K562 (cell line): Measurements from ENCODE around the gene ZNF778. TPM values are rescaled to one million over a fixed set of nuclear protein-coding genes. Genes with fewer than 3 reads are reported as not detected.

Source experiments
- DPF2 ChIP-seq: fragments of 450-650 bp; IDR thresholded peaks from 2 replicates; pipeline ENCODE4 v1.6.1; 2016
- EWSR1 ChIP-seq: fragments of 450-650 bp; IDR thresholded peaks from 2 replicates; pipeline ENCODE4 v1.6.1; 2018; ENCODE audit warnings: borderline replicate concordance, mild to moderate bottlenecking, low read depth, moderate library complexity; ENCODE audit not compliant: partially characterized antibody
- GABPB1 ChIP-seq: sonication (generic); formaldehyde crosslinking; IDR thresholded peaks from 2 replicates; pipeline ENCODE4 v1.8.0; 2022; ENCODE audit warnings: mild to moderate bottlenecking, missing genetic modification reagents
- HMG20A ChIP-seq: fragments of 450-650 bp; formaldehyde crosslinking; conservative IDR thresholded peaks from 2 replicates; pipeline ENCODE4 v1.4.0; 2020; ENCODE audit warnings: mild to moderate bottlenecking, mixed read lengths
- HOXB6 ChIP-seq: fragments of 250-450 bp; sonication (Bioruptor Pico); IDR thresholded peaks from 2 replicates; pipeline ENCODE4 v1.5.1; 2022; ENCODE audit warnings: mild to moderate bottlenecking, borderline replicate concordance
- KAT8 ChIP-seq: fragments of 450-650 bp; IDR thresholded peaks from 2 replicates; pipeline ENCODE4 v1.6.1; 2016; ENCODE audit warnings: low read depth, mild to moderate bottlenecking
- KLF13 ChIP-seq: fragments of 450-650 bp; IDR thresholded peaks from 2 replicates; pipeline ENCODE4 v1.6.1; 2016; ENCODE audit warnings: missing genetic modification characterization, low read depth, mild to moderate bottlenecking, missing compliant biosample characterization, moderate library complexity, borderline replicate concordance
- LCOR ChIP-seq: sonication (generic); formaldehyde crosslinking; IDR thresholded peaks from 2 replicates; pipeline ENCODE4 v1.8.0; 2022; ENCODE audit warnings: mild to moderate bottlenecking, missing genetic modification reagents
- PYGO2 ChIP-seq: fragments of 450-650 bp; IDR thresholded peaks from 2 replicates; pipeline ENCODE4 v1.6.1; 2016; ENCODE audit warnings: mild to moderate bottlenecking, missing genetic modification characterization, moderate library complexity, missing compliant biosample characterization
- RAD21 ChIP-seq, 2 experiments: fragments of 250-450 bp in 1 of 2; fragments of 450-650 bp in 1 of 2; sonication (Bioruptor Pico) in 1 of 2; formaldehyde crosslinking in 1 of 2; IDR thresholded peaks in 1 of 2; conservative IDR thresholded peaks in 1 of 2; 2 replicates each; pipeline versions ENCODE4 v1.4.0 to v1.8.0; 2020 to 2022; ENCODE audit warnings: mild to moderate bottlenecking in 2 of 2, moderate library complexity in 1 of 2
- TCF7 ChIP-seq: sonication (generic); IDR thresholded peaks from 2 replicates; pipeline ENCODE4 v1.6.1; 2016; ENCODE audit warnings: antibody characterized with exemption, borderline replicate concordance
- ZNF12 ChIP-seq: sonication (generic); formaldehyde crosslinking; IDR thresholded peaks from 2 replicates; pipeline ENCODE4 v1.4.0; 2020; ENCODE audit warnings: mild to moderate bottlenecking, missing genetic modification reagents
- ZNF384 ChIP-seq: IDR thresholded peaks from 2 replicates; pipeline ENCODE4 v1.6.1; 2012; ENCODE audit warnings: low read depth, low read length, improper control_type of control experiment
- ZNF507 ChIP-seq: conservative IDR thresholded peaks from 2 replicates; pipeline ENCODE4 v1.6.1; 2017; ENCODE audit warnings: missing genetic modification characterization, missing compliant biosample characterization
- ZNF830 ChIP-seq: fragments of 250-450 bp; sonication (Bioruptor Pico); IDR thresholded peaks from 2 replicates; pipeline ENCODE4 v1.5.0; 2021; ENCODE audit warnings: mild to moderate bottlenecking
- polyA plus RNA-seq, 8 experiments: library from polyadenylated mRNA; depleted of rRNA in 4 of 8; stranded (reverse) in 5 of 8; unstranded in 3 of 8; fragments of >200 nt; fragmentation: Nextera tagmentation in 2 of 8; fragmentation: Illumina TruSeq in 1 of 8; extraction: Ambion mirVana in 2 of 8; extraction: Trizol in 1 of 8; gene quantifications; 2 replicates each; pipeline versions ENCODE4 v1.2.1 to v1.2.3, GENCODE V29; 2011 to 2014; ENCODE audit warnings: inconsistent platforms in 1 of 8, missing spikeins in 1 of 8
- total RNA-seq, 7 experiments: library from RNA; depleted of rRNA in 6 of 7; stranded (reverse); fragments of >200 nt in 6 of 7; fragmentation: Illumina TruSeq in 2 of 7; extraction: Trizol in 2 of 7; gene quantifications; 2 replicates each; pipeline versions ENCODE4 v1.2.1 to v1.2.3, GENCODE V29; 2011 to 2021; ENCODE audit warnings: low replicate concordance in 1 of 7
- TF ChIP-seq, protein P1 (sequence below): fragments of 250-450 bp; sonication (Bioruptor Pico); IDR thresholded peaks from 2 replicates; pipeline ENCODE4 v1.4.0; 2020
- TF ChIP-seq, protein P2 (sequence below), 2 experiments: IDR thresholded peaks in 1 of 2; conservative IDR thresholded peaks in 1 of 2; 2 replicates each; pipeline ENCODE4 v1.6.1; 2016; ENCODE audit warnings: low read depth in 2 of 2, mild to moderate bottlenecking in 1 of 2, missing compliant biosample characterization in 1 of 2, missing genetic modification characterization in 1 of 2, moderate library complexity in 1 of 2

ZNF778 gene
- total and polyA plus RNA-seq, 9 of the 15 experiments (the other 6 are each of a cell fraction or from before 2014, with no cell fraction given), result 0.70 to 60.6 (median 7.5) TPM

DNA sequence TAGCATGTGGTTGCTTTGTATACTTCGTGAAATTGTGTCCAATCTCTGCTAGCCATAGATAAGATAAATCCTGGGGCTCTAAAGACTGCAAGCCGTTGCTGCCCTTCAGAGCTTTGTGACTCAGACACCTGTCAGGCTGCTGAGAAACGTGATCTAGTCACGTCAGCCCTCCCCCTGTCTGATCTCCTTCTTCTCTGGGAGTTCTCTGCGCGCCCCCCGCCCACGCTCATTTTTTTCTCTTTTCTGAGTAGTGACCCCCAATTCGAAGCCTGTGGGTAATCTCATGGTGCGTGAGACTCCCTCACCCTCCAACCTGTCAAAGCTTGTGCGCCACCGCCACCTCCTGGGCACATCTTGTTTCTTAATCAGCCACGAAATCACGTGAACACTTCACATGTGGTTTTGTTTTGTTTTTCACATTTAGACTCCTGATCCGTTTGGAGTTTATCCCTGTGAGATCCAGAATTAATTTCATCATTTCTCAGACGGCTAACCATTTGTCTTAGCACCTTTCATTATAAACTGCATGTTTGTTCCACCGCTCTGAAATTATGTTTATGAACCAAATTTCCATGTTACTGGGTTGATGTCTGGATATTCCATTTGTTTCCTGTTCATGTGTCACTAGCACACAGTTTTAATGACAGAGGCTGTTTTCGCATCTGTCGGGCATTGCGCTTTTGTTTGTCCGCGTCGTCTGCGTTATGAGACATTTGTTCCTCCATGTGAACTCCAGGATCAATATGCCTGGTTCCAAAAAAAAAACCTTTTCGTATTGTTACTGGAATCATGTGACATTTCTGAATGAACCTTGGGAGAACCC, 977 bp upstream of the ZNF778 start (continued):
- TF ChIP-seq ZNF384 (peak; percentile 52; the same call in 1 of the 2 replicates), KAT8 (no peak), ZNF12 (CRISPR knock-in tag) (no peak), GABPB1 (CRISPR knock-in tag) (peak; percentile 31; the same call in 1 of the 2 replicates), LCOR (CRISPR knock-in tag) (no peak), HMG20A (no peak), ZNF830 (no peak), PYGO2 (tag) (no peak), TCF7 (no peak), RAD21 (CRISPR knock-in tag; conservative IDR thresholded peaks at IDR 0.05 in 1 of 2, IDR thresholded peaks at IDR 0.05 in 1 of 2) (peak; percentile 75 to 82), ZNF507 (no peak), HOXB6 (CRISPR knock-in tag) (no peak), DPF2 (peak; percentile 87), KLF13 (tag) (no peak), EWSR1 (no peak)
- TF ChIP-seq, protein P1, sequence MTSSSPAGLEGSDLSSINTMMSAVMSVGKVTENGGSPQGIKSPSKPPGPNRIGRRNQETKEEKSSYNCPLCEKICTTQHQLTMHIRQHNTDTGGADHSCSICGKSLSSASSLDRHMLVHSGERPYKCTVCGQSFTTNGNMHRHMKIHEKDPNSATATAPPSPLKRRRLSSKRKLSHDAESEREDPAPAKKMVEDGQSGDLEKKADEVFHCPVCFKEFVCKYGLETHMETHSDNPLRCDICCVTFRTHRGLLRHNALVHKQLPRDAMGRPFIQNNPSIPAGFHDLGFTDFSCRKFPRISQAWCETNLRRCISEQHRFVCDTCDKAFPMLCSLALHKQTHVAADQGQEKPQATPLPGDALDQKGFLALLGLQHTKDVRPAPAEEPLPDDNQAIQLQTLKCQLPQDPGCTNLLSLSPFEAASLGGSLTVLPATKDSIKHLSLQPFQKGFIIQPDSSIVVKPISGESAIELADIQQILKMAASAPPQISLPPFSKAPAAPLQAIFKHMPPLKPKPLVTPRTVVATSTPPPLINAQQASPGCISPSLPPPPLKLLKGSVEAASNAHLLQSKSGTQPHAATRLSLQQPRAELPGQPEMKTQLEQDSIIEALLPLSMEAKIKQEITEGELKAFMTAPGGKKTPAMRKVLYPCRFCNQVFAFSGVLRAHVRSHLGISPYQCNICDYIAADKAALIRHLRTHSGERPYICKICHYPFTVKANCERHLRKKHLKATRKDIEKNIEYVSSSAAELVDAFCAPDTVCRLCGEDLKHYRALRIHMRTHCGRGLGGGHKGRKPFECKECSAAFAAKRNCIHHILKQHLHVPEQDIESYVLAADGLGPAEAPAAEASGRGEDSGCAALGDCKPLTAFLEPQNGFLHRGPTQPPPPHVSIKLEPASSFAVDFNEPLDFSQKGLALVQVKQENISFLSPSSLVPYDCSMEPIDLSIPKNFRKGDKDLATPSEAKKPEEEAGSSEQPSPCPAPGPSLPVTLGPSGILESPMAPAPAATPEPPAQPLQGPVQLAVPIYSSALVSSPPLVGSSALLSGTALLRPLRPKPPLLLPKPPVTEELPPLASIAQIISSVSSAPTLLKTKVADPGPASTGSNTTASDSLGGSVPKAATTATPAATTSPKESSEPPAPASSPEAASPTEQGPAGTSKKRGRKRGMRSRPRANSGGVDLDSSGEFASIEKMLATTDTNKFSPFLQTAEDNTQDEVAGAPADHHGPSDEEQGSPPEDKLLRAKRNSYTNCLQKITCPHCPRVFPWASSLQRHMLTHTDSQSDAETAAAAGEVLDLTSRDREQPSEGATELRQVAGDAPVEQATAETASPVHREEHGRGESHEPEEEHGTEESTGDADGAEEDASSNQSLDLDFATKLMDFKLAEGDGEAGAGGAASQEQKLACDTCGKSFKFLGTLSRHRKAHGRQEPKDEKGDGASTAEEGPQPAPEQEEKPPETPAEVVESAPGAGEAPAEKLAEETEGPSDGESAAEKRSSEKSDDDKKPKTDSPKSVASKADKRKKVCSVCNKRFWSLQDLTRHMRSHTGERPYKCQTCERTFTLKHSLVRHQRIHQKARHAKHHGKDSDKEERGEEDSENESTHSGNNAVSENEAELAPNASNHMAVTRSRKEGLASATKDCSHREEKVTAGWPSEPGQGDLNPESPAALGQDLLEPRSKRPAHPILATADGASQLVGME, result no peak
- TF ChIP-seq, protein P2, sequence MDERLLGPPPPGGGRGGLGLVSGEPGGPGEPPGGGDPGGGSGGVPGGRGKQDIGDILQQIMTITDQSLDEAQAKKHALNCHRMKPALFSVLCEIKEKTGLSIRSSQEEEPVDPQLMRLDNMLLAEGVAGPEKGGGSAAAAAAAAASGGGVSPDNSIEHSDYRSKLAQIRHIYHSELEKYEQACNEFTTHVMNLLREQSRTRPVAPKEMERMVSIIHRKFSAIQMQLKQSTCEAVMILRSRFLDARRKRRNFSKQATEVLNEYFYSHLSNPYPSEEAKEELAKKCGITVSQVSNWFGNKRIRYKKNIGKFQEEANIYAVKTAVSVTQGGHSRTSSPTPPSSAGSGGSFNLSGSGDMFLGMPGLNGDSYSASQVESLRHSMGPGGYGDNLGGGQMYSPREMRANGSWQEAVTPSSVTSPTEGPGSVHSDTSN (CRISPR knock-in tag; IDR thresholded peaks at IDR 0.05; ENCODE audit: low read depth), result no peak
- TF ChIP-seq, protein P2 (tag; conservative IDR thresholded peaks at IDR 0.05; ENCODE audit: low read depth), result no peak
